T-helper 1 cell treated with Interleukin-12 subunit alpha and Interleukin-12 subunit beta and Interleukin-4 antibody, amounts not matched to agents 30 μg/mL and 1 μg/mL, for 36 hours (primary cell): Measurements from ENCODE around the gene MMP23B.
"Not testable (repeated sequence)": the region's sequence is repeated elsewhere in the genome, so short reads cannot be mapped to it uniquely, and the experiment has no call there.

Experiments used
- H3K27ac Mint-ChIP-seq: one replicate; pipeline ENCODE4 v1.8.0; 2021; ENCODE audit warnings: mild to moderate bottlenecking, mixed read lengths
- H3K27me3 Mint-ChIP-seq: one replicate; pipeline ENCODE4 v1.8.0; 2021; ENCODE audit warnings: low read depth, mixed read lengths
- H3K36me3 Mint-ChIP-seq: one replicate; pipeline ENCODE4 v1.8.0; 2021; ENCODE audit warnings: low read depth, mixed read lengths
- H3K4me1 Mint-ChIP-seq: one replicate; pipeline ENCODE4 v1.8.0; 2021; ENCODE audit warnings: low read depth, mixed read lengths
- H3K4me3 Mint-ChIP-seq: one replicate; pipeline ENCODE4 v1.8.0; 2021; ENCODE audit warnings: mild to moderate bottlenecking, moderate library complexity, mixed read lengths
- H3K9me3 Mint-ChIP-seq: one replicate; pipeline ENCODE4 v1.8.0; 2021; ENCODE audit warnings: mixed read lengths

Gene MMP23B

DNA sequence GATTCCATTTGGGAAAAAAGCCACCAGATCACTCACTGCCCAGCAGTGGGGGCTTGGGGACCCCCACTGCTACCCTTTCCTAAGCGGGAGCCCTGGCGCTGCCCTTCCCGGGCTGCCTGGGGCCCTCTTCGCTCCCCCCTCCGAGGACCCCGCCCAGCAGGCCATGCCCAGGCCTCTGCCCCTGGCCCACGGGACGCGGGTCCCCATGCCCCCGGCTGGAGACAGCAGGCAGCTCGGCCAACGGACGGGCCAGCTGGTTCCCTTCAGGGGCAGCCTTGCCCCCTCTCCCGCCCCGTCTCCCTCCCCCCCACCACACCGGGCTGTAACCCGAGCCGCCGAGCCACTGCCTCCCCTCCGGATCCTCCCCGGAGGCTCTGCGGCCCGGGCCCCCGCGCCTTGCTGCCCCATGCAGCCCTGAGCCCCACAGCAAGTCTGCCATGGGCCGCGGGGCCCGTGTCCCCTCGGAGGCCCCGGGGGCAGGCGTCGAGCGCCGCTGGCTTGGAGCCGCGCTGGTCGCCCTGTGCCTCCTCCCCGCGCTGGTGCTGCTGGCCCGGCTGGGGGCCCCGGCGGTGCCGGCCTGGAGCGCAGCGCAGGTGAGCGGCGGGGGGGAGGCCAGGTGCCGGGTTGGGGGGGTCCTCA, at the start of gene MMP23B:
MMP23B (plus strand) TSS at position 392 of the 639 bp plus-strand sequence; CDS start at position 438, 46 bp downstream.
- Mint-ChIP-seq H3K36me3 (peaks cover 2% of the 10 kb centered on the region), H3K4me3 (no peak within 1 kb of the TSS), H3K27ac (peak within 1 kb of the TSS; percentile 63), H3K4me1 (peaks cover 2% of the 10 kb centered on the region), H3K27me3 (peaks cover 8% of the 10 kb centered on the region), H3K9me3 (no peaks in the 10 kb centered on the region)

- Mint-ChIP-seq H3K9me3 (no peaks in the 10 kb centered on the region), H3K27ac (no peak overlapping the region), H3K4me1 (peaks cover 4% of the 10 kb centered on the region), H3K27me3 (peaks cover 21% of the 10 kb centered on the region), H3K4me3 (no peak overlapping the region), H3K36me3 (no peaks in the 10 kb centered on the region)
Measured at GRCh38 chr1:1582585-1583346, 49.2 kb upstream of the MMP23B start.

DNA sequence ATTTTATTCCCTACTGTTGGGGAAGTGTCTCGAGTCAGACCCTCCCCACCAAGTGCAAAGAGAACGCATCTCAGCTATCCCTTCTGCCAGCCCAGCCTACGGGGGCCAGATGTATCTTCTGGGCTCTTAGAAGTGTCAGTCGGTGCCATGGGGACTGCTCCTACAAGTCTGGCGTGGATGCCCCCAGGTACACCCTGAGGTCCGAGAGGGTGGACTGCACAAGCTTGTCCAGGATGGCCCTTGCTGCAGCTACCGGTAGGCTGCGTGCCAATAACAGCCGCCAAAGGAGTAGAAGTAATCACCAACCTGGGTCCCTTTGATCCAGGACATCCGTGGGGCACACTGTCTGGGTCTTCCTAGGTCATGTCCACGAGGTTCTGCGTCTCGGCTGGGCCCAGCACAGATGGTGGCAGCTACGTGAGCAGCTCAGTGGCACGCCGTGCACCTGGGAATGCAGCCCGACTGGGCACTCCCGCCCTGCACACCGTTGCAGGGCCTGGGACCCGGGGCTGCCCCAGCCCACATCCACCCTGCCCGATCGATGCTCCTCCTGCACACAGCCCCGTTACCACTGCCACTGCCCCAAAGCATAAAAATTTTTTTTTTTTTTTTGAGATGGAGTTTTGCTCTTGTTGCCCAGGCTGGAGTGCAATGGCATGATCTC, 48.5 kb upstream of the MMP23B start:
- H3K27me3 Mint-ChIP-seq = peaks cover 21% of the 10 kb centered on the region
- no peak overlapping the region for H3K27ac Mint-ChIP-seq
- H3K4me1 Mint-ChIP-seq = peaks cover 4% of the 10 kb centered on the region
- H3K4me3 Mint-ChIP-seq = no peak overlapping the region
- no peaks in the 10 kb centered on the region for H3K36me3 Mint-ChIP-seq
- no peaks in the 10 kb centered on the region for H3K9me3 Mint-ChIP-seq

- Mint-ChIP-seq H3K9me3 (no peaks in the 10 kb centered on the region), H3K36me3 (no peaks in the 10 kb centered on the region), H3K4me1 (no peaks in the 10 kb centered on the region), H3K4me3 (no peak overlapping the region), H3K27ac (no peak overlapping the region), H3K27me3 (no peaks in the 10 kb centered on the region)
Measured at GRCh38 chr1:1591452-1591851, 40.5 kb upstream of the MMP23B start.

- H3K4me3 Mint-ChIP-seq = no peak overlapping the region
- no peaks in the 10 kb centered on the region for H3K9me3 Mint-ChIP-seq
- H3K36me3 Mint-ChIP-seq = no peaks in the 10 kb centered on the region
- H3K4me1 Mint-ChIP-seq = peaks cover 4% of the 10 kb centered on the region
- H3K27me3 Mint-ChIP-seq = peaks cover 5% of the 10 kb centered on the region
- H3K27ac Mint-ChIP-seq = no peak overlapping the region
Measured at GRCh38 chr1:1593834-1594601, 38.0 kb upstream of the MMP23B start.

DNA sequence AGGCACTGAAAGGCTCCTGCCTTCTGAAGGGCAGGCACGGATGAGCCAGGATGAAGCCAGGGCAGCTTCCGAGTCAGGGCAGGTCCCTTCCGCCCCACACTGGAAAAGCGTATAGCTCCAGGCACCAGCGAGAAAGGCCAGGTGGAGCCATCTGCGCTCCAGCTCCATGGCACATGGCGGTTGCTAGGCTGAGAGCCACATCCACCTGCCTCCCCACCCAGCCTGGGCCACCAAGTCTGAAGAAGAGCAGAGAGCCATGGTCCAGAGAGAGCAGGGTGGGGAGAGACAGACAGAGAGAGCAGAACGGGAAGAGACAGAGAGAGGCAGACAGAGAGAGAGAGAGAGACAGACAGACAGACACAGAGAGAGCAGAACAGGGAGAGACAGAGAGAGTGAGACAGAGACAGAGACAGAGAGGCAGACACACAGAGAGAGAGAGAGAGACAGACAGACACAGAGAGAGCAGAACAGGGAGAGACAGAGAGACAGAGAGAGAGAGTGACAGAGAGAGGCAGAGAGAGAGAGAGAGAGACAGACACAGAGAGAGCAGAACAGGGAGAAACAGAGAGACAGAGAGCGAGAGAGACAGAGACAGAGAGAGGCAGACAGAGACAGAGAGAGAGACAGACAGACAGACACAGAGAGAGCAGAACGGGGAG, 37.2 kb upstream of the MMP23B start:
- no peaks in the 10 kb centered on the region for H3K36me3 Mint-ChIP-seq
- no peak overlapping the region for H3K4me3 Mint-ChIP-seq
- no peak overlapping the region for H3K27ac Mint-ChIP-seq
- H3K27me3 Mint-ChIP-seq = peaks cover 6% of the 10 kb centered on the region
- peaks cover 5% of the 10 kb centered on the region for H3K4me1 Mint-ChIP-seq
- no peaks in the 10 kb centered on the region for H3K9me3 Mint-ChIP-seq

DNA sequence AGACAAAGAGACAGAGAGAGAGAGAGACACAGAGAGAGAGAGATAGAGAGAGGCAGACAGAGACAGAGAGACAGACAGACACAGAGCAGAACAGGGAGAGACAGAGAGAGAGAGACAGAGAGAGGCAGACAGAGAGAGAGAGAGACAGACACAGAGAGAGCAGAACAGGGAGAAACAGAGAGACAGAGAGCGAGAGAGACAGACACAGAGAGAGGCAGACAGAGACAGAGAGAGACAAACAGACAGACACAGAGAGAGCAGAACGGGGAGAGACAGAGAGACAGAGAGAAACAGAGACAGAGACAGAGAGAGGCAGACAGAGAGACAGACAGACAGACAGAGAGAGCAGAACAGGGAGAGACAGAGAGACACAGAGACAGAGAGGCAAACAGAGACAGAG, 36.6 kb upstream of the MMP23B start:
- not testable (repeated sequence) for H3K4me1 Mint-ChIP-seq, H3K36me3 Mint-ChIP-seq, H3K9me3 Mint-ChIP-seq, H3K4me3 Mint-ChIP-seq, H3K27ac Mint-ChIP-seq, H3K27me3 Mint-ChIP-seq

DNA sequence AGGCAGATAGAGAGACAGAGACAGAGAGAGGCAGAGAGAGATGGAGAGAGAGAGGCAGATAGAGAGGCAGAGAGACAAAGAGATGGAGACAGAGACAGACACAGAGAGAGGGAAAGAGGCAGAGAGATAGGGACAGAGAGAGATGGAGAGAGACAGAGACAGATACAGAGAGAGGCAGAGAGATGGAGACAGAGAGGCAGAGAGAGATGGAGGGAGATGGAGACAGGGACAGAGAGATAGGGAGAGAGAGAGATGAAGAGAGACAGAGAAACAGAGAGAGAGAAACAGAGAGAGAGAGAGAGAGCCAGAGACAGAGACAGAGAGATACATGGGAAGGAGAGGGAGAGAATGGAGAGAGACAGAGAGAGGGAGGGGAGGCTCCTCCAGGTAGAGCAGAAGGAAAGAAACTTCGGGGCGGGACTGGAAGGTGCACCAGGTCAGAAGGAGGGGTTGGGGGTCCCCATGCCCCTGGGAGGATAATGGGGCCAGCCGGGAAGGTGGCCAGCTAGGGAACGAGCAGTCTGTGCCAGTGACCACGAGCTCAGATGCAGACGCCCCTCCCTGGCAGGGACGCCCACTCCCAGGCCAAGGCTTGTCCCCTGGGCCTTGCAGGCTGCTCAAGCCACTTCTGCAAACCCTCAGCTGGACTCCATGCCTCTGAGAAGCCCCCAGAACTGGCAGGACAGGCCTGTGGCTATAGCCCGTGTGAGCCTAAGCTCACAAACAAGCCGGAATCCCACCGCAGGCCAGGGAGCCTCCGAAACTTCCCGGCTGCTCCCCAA, 35.3 kb upstream of the MMP23B start:
- peaks cover 6% of the 10 kb centered on the region for H3K27me3 Mint-ChIP-seq
- H3K36me3 Mint-ChIP-seq = no peaks in the 10 kb centered on the region
- H3K27ac Mint-ChIP-seq = no peak overlapping the region
- H3K4me1 Mint-ChIP-seq = peaks cover 5% of the 10 kb centered on the region
- H3K4me3 Mint-ChIP-seq = no peak overlapping the region
- H3K9me3 Mint-ChIP-seq = no peaks in the 10 kb centered on the region

DNA sequence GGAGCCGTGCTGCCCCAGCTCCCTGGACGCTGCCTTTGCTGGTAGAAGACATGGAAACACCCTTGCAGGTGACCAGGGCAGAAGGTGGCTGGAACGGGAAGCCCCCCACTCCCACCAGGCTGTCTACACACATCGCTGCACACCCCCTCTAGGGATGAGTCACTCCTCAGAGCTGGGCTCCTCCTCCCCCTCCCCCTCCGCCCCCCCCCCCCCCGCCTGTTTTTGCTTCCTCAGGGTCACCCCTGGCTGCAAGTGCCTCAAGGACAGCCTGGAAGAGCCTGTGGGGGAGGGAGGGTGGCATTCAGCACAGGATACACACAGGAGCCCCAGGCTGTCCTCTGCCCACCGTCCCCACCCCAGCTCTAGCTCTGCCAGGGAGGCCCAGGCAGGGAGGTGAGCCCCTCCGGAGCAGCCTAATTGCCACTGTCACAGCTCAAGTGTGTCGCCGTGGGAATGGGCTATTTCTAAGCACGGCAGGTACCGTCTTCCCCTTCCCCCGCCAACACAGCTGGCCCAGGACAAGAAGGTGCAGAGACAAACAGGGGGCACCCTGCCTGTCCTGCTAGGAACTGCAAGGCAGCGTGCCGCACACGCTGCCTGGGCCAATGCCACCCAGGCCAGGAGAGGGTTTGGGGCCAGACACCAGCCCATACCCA, 34.6 kb upstream of the MMP23B start:
- Mint-ChIP-seq H3K36me3 (no peaks in the 10 kb centered on the region), H3K9me3 (no peaks in the 10 kb centered on the region), H3K27ac (no peak overlapping the region), H3K27me3 (peaks cover 6% of the 10 kb centered on the region), H3K4me3 (no peak overlapping the region), H3K4me1 (peaks cover 6% of the 10 kb centered on the region)

DNA sequence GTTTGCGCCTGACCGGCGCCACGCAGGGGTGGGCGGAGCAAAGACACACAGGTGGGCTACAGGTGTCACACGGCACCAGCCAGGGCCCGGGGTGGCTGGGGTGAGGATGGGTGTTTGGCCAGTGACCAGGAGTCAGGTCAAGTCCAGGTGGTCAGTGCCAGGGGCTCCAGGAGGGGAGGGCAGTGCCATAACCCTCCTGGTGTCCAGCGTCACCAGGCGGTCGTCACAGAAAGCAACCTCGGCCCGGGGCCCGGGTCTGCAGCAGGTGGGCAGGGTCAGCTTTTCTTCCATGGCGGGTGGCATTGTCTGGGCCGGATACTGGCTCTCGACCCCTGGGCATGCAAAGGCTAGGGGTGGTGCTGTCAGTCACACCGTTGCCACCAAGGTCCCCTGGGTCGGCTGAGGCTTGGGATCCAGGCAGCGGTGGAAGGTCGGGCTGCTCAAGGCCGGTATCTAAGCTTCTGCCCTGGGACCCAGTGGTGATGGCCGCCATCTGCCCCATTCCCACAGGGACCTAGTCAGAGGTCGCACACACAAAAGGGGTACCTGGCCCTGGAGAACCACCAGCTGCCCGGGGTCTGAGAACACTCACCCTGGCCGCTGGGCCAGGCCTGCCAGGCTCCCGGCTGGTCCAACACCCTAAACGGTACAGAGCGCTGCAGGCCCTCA, 33.8 kb upstream of the MMP23B start:
- no peaks in the 10 kb centered on the region for H3K36me3 Mint-ChIP-seq
- peaks cover 6% of the 10 kb centered on the region for H3K4me1 Mint-ChIP-seq
- no peak overlapping the region for H3K27ac Mint-ChIP-seq
- no peaks in the 10 kb centered on the region for H3K9me3 Mint-ChIP-seq
- peak overlapping the region; percentile 80 for H3K4me3 Mint-ChIP-seq
- peaks cover 6% of the 10 kb centered on the region for H3K27me3 Mint-ChIP-seq

DNA sequence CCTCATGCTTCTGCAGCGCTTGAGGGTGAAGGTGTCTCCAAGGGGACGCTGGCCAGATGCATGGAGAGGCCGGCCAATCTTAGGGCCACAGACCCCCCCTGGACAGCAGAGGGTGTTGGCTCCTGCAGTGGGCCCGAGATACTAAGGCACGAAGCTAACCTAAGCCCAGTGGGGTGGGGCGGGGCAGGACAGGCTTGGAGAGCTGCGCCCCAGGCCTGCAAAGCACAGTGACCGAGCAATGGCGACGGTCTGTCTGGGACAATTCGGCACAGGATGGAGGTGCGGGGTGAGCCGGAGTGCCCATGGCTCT, 33.3 kb upstream of the MMP23B start:
- Mint-ChIP-seq H3K27ac (no peak overlapping the region), H3K9me3 (no peaks in the 10 kb centered on the region), H3K36me3 (no peaks in the 10 kb centered on the region), H3K4me3 (peak overlapping the region; percentile 80), H3K4me1 (peaks cover 6% of the 10 kb centered on the region), H3K27me3 (peaks cover 6% of the 10 kb centered on the region)

DNA sequence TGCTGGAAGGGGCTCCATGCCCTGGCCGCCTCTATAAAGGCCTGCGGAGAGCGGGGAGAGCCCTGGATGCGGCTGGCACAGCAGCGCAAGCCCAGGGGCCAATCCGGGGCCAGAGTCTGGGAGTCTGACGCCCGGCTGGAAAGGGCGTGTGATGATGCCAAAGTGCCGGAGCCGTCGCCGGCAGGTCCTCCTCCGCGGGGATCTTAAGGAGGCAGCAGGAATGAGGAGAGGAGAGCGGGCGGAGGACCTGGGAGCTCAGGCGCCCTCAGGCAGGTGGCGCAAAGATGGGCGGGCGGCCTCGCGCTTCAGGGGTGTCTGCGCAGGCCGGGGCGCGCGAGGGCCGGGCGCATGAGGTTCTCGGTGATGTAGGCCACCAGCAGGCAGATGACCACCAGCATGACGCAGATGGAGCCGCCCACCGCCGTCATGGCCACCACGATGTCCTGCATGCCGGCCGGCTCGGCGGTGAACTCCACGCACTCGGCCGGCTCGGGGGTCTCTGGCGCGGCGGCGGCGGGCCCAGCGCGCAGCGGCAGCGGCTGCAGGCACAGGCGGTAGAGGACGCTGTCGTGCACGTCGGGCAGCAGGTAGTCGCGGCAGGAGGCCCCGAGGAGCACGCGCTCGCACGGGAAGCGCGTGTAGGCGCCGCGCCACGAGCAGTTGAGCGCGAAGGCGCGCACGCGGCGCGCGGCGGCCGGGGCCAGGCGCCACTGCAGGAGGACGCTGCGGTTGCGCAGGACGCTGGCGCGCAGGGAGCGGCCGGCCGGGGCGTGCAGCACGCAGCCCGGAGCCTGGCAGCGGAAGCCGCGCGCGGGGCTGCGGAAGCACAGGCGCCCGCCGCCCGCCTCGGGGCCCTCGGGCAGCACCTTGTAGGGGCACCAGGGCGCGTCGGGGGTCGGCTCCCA, 32.7 kb upstream of the MMP23B start:
- Mint-ChIP-seq H3K4me1 (peaks cover 6% of the 10 kb centered on the region), H3K36me3 (no peaks in the 10 kb centered on the region), H3K9me3 (no peaks in the 10 kb centered on the region), H3K27ac (no peak overlapping the region), H3K4me3 (peak overlapping the region; percentile 80), H3K27me3 (peaks cover 6% of the 10 kb centered on the region)
